Measurements from ENCODE around the gene DCUN1D1.

The DCUN1D1 gene

DNA sequence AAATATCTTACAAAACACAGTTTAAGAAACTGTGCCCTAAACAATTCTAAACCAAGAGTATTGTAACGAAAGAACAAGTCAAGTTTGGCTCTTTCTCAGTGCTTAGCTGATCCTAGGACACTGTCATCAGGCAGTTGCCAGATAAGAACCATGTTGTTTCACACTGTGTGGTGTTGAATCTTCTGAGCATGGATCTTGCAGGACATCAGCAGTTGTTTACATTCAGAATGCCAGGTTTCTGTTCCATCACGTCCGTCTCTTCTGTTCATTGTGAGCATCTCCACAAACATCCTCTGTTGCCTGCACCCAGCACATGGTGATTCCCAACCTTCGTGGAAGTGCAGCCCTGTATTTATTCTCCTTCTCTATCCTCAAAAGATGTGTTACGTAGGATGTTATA, 67.9 kb downstream of the DCUN1D1 start:
- Histone ChIP-seq H3K27me3 (ENCODE audit: control insufficient read depth, insufficient read depth, low read length) (no peaks in the 10 kb centered on the region), H3K27ac (ENCODE audit: low read depth, low read length) (no peak overlapping the region), H3K4me3 (ENCODE audit: low read depth, low read length) (no peak overlapping the region), H3K9me3 (ENCODE audit: control insufficient read depth, insufficient read depth, low read depth, low read length) (no peaks in the 10 kb centered on the region), H3K36me3 (ENCODE audit: control insufficient read depth, insufficient read depth, low read length) (no peaks in the 10 kb centered on the region), H3K4me1 (ENCODE audit: control insufficient read depth, insufficient read depth, low read length) (peaks cover 12% of the 10 kb centered on the region), H3K9ac (ENCODE audit: low read length) (no peak overlapping the region)

DNA sequence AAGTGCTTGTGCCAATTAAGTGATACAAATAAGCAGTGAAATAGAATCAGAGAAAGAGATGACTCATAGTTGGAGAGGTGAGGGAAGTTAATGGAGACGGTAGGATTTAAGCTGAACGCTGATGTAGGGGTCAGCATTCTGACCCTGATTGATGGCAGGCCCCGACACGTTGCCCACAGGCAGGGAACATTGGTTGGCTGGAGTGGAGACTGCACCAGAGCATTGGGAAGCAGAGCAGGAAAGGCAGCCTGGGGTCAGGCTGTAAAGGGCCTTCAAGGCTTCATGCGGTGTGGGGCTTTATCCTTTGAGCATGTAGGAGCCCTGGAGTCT, 68.6 kb downstream of the DCUN1D1 start:
- Histone ChIP-seq H3K9me3 (ENCODE audit: control insufficient read depth, insufficient read depth, low read depth, low read length) (no peaks in the 10 kb centered on the region), H3K4me1 (ENCODE audit: control insufficient read depth, insufficient read depth, low read length) (peaks cover 12% of the 10 kb centered on the region), H3K9ac (ENCODE audit: low read length) (no peak overlapping the region), H3K36me3 (ENCODE audit: control insufficient read depth, insufficient read depth, low read length) (no peaks in the 10 kb centered on the region), H3K27ac (ENCODE audit: low read depth, low read length) (no peak overlapping the region), H3K27me3 (ENCODE audit: control insufficient read depth, insufficient read depth, low read length) (no peaks in the 10 kb centered on the region), H3K4me3 (ENCODE audit: low read depth, low read length) (no peak overlapping the region)

DNA sequence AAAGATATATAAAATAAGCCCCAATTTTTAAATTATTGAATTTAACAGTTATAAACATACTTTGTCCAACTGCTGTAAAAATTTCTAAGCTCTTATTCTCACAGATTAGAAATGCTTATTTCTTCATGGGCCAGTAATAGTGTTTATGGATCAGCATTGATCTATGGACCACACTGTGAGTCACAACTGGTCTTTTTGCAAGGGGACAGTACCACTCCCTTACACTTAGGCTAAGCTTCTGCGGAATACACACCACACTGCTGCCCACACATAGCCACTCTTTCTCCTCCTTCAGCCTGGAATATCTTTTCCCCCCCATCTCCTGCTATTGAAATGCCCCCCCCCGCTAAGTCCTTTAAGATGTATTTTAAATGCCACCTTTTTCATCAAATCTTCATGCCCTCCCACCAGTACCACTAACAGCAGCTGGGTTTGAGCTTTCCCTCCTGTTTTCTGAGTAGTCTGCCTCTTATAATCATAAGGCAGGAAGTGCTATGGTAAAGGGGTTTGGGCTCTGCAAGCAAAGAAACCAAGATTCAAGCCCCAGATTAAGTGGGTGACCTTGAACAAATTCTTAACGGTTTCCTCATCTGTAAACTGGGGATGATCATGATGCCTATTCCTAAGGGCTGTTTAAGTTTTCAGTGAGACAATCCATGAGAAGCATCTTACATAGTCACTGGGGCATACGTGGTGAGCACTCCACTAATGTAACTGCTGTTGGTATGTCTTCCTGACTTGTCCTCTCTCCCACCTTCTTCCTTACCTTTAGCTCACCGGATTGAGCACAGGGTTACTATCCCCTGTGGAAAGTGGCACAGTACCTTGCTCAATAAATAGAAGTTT, 69.2 kb downstream of the DCUN1D1 start:
- H3K27ac ChIP-seq (ENCODE audit: low read depth, low read length): no peak overlapping the region
- H3K36me3 ChIP-seq (ENCODE audit: control insufficient read depth, insufficient read depth, low read length): no peaks in the 10 kb centered on the region
- H3K4me3 ChIP-seq (ENCODE audit: low read depth, low read length): no peak overlapping the region
- no peaks in the 10 kb centered on the region for H3K9me3 ChIP-seq (ENCODE audit: control insufficient read depth, insufficient read depth, low read depth, low read length)
- H3K9ac ChIP-seq (ENCODE audit: low read length): no peak overlapping the region
- H3K27me3 ChIP-seq (ENCODE audit: control insufficient read depth, insufficient read depth, low read length): no peaks in the 10 kb centered on the region
- peaks cover 12% of the 10 kb centered on the region for H3K4me1 ChIP-seq (ENCODE audit: control insufficient read depth, insufficient read depth, low read length)

DNA sequence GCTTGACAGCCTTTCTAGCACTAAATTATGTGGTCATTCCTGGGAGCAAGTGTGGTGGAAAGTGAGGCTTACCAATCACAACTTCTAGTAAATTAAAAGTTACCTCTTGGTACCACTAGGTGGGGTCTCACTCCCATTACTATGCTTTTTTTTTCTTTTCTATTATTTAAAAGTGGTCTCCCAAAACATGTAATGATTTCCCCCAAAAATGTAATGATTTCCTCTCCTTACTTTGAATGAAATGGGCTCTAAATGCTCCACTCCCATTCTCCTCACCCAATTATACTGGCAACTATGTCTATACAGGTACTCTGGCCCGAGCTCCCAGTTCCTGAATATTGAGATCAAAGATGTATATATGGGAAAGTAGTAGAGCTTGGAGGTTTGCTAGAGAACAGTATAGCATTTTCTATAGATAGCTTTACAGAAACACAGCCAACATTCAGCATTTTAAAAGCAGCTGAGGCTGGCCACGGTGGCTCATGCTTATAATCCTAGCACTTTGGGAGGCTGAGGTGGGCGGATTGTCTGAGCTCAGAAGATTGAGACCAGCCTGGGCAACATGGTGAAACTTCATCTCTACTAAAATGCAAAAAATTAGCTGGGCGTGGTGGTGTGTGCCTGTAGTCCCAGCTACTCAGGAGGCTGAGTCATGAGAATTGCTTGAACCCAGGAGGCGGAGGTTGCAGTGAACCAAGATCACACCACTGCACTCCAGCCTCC, 70.9 kb downstream of the DCUN1D1 start:
- Histone ChIP-seq H3K9me3 (ENCODE audit: control insufficient read depth, insufficient read depth, low read depth, low read length) (no peaks in the 10 kb centered on the region), H3K4me1 (ENCODE audit: control insufficient read depth, insufficient read depth, low read length) (peaks cover 12% of the 10 kb centered on the region), H3K36me3 (ENCODE audit: control insufficient read depth, insufficient read depth, low read length) (no peaks in the 10 kb centered on the region), H3K27me3 (ENCODE audit: control insufficient read depth, insufficient read depth, low read length) (no peaks in the 10 kb centered on the region), H3K9ac (ENCODE audit: low read length) (no peak overlapping the region), H3K27ac (ENCODE audit: low read depth, low read length) (no peak overlapping the region), H3K4me3 (ENCODE audit: low read depth, low read length) (no peak overlapping the region)

DNA sequence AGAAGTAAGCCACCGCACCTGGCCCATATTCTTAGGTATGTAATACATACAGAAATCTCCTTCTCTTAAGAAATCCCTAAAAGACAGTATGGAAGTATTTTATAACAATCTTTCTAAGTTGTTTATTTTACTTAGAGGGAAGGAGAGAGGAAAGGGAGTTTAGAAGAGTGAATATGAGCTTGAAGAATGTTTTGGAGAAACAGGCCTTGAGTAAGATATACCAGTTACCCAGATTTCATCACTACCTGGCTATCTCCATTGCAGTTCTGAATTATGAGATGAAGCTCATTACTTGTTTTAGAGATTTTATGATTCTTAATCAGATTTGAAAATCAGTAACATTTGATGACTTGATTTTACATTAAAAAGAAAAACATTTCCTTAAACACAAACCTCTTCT, 71.9 kb downstream of the DCUN1D1 start:
- H3K9me3 ChIP-seq (ENCODE audit: control insufficient read depth, insufficient read depth, low read depth, low read length): no peaks in the 10 kb centered on the region
- no peak overlapping the region for H3K27ac ChIP-seq (ENCODE audit: low read depth, low read length)
- H3K9ac ChIP-seq (ENCODE audit: low read length): no peak overlapping the region
- no peak overlapping the region for H3K4me3 ChIP-seq (ENCODE audit: low read depth, low read length)
- H3K27me3 ChIP-seq (ENCODE audit: control insufficient read depth, insufficient read depth, low read length): no peaks in the 10 kb centered on the region
- peaks cover 12% of the 10 kb centered on the region for H3K4me1 ChIP-seq (ENCODE audit: control insufficient read depth, insufficient read depth, low read length)
- no peaks in the 10 kb centered on the region for H3K36me3 ChIP-seq (ENCODE audit: control insufficient read depth, insufficient read depth, low read length)

DNA sequence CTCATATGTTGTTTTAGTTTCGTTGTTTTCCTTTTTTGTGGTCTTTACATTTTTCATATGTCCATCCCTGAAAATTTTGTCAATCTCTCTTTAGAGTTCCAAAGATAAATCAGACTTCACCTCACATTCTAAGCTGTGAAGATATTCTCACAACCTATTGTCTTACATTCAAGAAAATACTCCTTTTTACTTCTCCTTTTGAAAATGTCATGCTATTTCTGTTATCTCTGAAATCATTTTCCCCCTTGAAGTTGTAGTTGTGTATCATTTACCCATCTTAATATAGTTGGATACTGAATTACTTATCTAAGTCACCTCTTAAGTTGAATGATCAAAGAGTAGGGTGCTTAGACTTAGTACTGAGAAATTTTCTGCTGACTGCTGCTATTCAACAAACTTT, 74.3 kb downstream of the DCUN1D1 start:
- no peak overlapping the region for H3K9ac ChIP-seq (ENCODE audit: low read length)
- no peaks in the 10 kb centered on the region for H3K36me3 ChIP-seq (ENCODE audit: control insufficient read depth, insufficient read depth, low read length)
- no peaks in the 10 kb centered on the region for H3K27me3 ChIP-seq (ENCODE audit: control insufficient read depth, insufficient read depth, low read length)
- H3K4me3 ChIP-seq (ENCODE audit: low read depth, low read length): no peak overlapping the region
- peaks cover 5% of the 10 kb centered on the region; the same call in 1 of the 2 replicates for H3K4me1 ChIP-seq (ENCODE audit: control insufficient read depth, insufficient read depth, low read length)
- H3K27ac ChIP-seq (ENCODE audit: low read depth, low read length): no peak overlapping the region
- H3K9me3 ChIP-seq (ENCODE audit: control insufficient read depth, insufficient read depth, low read depth, low read length): no peaks in the 10 kb centered on the region

DNA sequence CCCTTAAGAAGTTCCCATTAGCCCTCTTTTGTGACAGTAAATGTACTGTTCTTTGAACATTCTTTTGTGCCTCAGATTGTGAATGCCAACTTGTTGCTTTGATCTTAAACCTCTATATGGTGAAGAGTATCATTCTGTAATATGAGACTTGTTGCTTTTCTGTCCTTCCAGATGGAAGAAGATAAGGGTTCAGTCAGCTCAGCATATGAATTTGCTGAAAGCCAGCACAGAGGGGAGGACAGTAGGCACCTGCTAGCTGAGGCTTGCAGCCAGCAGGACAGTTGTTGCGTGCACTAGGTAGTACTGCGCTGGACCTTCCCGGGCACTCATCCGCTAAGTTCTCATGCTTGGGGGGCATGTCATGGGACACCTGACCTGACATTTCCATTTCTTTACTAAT, 74.7 kb downstream of the DCUN1D1 start:
- H3K4me3 ChIP-seq (ENCODE audit: low read depth, low read length): no peak overlapping the region
- no peak overlapping the region for H3K27ac ChIP-seq (ENCODE audit: low read depth, low read length)
- no peaks in the 10 kb centered on the region for H3K9me3 ChIP-seq (ENCODE audit: control insufficient read depth, insufficient read depth, low read depth, low read length)
- H3K27me3 ChIP-seq (ENCODE audit: control insufficient read depth, insufficient read depth, low read length): no peaks in the 10 kb centered on the region
- no peak overlapping the region for H3K9ac ChIP-seq (ENCODE audit: low read length)
- H3K4me1 ChIP-seq (ENCODE audit: control insufficient read depth, insufficient read depth, low read length): 0 out of 2 replicates have a peak, but pooled peaks cover 4% of the 10 kb centered on the region
- no peaks in the 10 kb centered on the region for H3K36me3 ChIP-seq (ENCODE audit: control insufficient read depth, insufficient read depth, low read length)

DNA sequence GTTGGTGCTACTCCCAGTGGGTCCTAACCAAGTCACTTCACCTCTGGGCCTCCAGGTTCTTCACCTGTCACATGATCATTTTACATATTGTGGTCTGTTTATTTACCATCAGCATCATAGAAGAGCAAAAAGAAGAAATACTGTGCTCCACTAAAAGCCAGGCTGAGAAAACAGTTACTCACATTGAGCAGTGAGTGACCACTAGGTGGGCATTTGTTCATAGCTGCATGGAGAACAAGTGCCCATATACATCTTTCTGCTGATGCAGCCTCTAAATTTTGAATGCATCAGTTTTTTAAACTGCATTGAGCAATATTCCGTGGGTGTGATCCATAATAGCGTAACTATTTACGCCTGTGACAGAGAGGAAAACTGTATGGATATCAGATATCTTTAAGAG, 76.2 kb downstream of the DCUN1D1 start:
- Histone ChIP-seq H3K27ac (ENCODE audit: low read depth, low read length) (no peak overlapping the region), H3K4me1 (ENCODE audit: control insufficient read depth, insufficient read depth, low read length) (0 out of 2 replicates have a peak, but pooled peaks cover 4% of the 10 kb centered on the region), H3K4me3 (ENCODE audit: low read depth, low read length) (no peak overlapping the region), H3K9me3 (ENCODE audit: control insufficient read depth, insufficient read depth, low read depth, low read length) (no peaks in the 10 kb centered on the region), H3K9ac (ENCODE audit: low read length) (no peak overlapping the region), H3K27me3 (ENCODE audit: control insufficient read depth, insufficient read depth, low read length) (no peaks in the 10 kb centered on the region), H3K36me3 (ENCODE audit: control insufficient read depth, insufficient read depth, low read length) (no peaks in the 10 kb centered on the region)

DNA sequence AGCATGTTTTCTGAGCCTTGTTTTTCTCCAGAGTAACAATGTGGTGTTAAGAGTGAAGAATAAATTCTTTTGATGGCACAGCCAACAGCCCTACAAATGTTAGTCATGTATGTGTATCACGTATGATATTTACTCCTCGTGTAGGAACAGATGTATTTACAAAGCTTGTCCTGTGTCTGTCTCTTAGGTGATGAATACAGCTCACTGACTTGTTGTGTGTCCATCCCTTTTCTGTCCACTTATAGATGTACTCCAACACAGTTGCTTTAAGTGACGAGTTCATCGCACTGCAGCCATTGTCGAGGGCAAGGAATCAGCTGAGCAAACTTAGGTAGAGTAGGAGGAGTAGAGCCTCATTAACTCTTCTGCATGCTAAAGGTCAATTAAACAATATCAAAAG, 78.1 kb downstream of the DCUN1D1 start:
- H3K9me3 ChIP-seq (ENCODE audit: control insufficient read depth, insufficient read depth, low read depth, low read length): no peaks in the 10 kb centered on the region
- H3K36me3 ChIP-seq (ENCODE audit: control insufficient read depth, insufficient read depth, low read length): no peaks in the 10 kb centered on the region
- H3K27ac ChIP-seq (ENCODE audit: low read depth, low read length): no peak overlapping the region
- 0 out of 2 replicates have a peak, but pooled peaks cover 4% of the 10 kb centered on the region for H3K4me1 ChIP-seq (ENCODE audit: control insufficient read depth, insufficient read depth, low read length)
- H3K4me3 ChIP-seq (ENCODE audit: low read depth, low read length): no peak overlapping the region
- H3K9ac ChIP-seq (ENCODE audit: low read length): no peak overlapping the region
- H3K27me3 ChIP-seq (ENCODE audit: control insufficient read depth, insufficient read depth, low read length): no peaks in the 10 kb centered on the region

DNA sequence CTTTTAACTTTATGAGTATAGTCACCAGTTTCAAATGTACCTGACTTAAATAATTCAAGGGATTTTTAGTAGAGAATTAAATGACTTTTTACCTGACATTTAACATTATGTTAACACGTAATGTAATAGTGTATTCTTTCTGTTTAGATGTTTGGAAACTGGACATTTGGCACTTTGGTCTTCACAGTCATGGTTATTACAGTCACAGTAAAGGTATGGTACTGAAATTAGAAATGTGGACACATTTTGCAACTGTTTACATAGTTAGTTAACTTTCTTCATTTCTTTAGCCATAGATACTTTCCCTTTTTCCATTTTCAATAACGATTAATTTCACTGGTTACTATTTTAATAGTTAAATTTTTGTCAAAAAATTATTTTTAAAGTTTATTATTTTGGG, 83.8 kb downstream of the DCUN1D1 start:
- Histone ChIP-seq H3K27me3 (ENCODE audit: control insufficient read depth, insufficient read depth, low read length) (no peaks in the 10 kb centered on the region), H3K4me1 (ENCODE audit: control insufficient read depth, insufficient read depth, low read length) (no peaks in the 10 kb centered on the region)

DNA sequence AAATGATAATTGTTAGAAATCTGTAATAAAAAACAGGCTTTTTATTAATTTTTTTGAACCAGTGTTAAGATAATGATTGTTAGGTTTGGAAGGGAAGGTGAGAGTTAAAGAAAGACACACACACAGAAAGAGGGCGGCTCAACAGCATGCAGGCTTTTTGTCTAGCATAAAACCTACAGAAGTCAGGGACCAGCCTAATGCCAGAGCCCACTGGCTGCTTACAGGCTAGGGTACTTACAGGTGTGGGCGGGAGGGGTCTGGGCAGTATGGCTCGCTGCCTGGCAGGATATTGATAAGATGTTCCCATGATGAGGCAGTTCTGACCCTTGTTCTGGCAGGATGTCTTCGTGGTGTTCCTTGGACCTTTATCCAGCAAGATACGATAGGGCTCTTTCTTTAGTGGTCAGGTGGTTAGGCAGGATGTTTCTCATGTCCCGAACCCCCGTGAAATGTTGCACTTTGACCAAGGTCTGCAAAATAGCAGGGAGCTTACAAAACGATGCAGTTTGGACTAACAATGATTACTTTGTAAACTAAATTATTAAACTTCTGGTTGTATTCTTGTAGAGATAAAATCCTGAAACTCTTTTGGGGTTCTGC, 84.7 kb downstream of the DCUN1D1 start:
- H3K4me1 ChIP-seq (ENCODE audit: control insufficient read depth, insufficient read depth, low read length): no peaks in the 10 kb centered on the region
- no peak overlapping the region for H3K27ac ChIP-seq (ENCODE audit: low read depth, low read length)
- H3K9ac ChIP-seq (ENCODE audit: low read length): no peak overlapping the region
- no peaks in the 10 kb centered on the region for H3K36me3 ChIP-seq (ENCODE audit: control insufficient read depth, insufficient read depth, low read length)
- H3K4me3 ChIP-seq (ENCODE audit: low read depth, low read length): no peak overlapping the region
- no peaks in the 10 kb centered on the region for H3K9me3 ChIP-seq (ENCODE audit: control insufficient read depth, insufficient read depth, low read depth, low read length)
- H3K27me3 ChIP-seq (ENCODE audit: control insufficient read depth, insufficient read depth, low read length): no peaks in the 10 kb centered on the region

More for the DNA sequence above, 83.8 kb downstream of the DCUN1D1 start:
- H3K9ac ChIP-seq (ENCODE audit: low read length): no peak overlapping the region
- H3K36me3 ChIP-seq (ENCODE audit: control insufficient read depth, insufficient read depth, low read length): no peaks in the 10 kb centered on the region
- no peaks in the 10 kb centered on the region for H3K9me3 ChIP-seq (ENCODE audit: control insufficient read depth, insufficient read depth, low read depth, low read length)
- no peak overlapping the region for H3K27ac ChIP-seq (ENCODE audit: low read depth, low read length)
- no peak overlapping the region for H3K4me3 ChIP-seq (ENCODE audit: low read depth, low read length)
